ENCODE measurements around the gene PLP2. TPM values are rescaled to one million over a fixed set of nuclear protein-coding genes. Genes with fewer than 3 reads are reported as not detected.
A peak's percentile ranks its signal among the peaks of the same experiment; 100 is the strongest.
"Not testable (repeated sequence)": the region's sequence is repeated elsewhere in the genome, so short reads cannot be mapped to it uniquely, and the experiment has no call there.

The PLP2 gene
- total RNA-seq, 6 donors from 2014 or later, result 32.7 to 135 (median 58.4) TPM

- peak overlapping the region; percentile 88 to 93 (median 90) for H3K27ac ChIP-seq
- peaks cover 0 to 5% (median 0%) of the 10 kb centered on the region in 4 donors for H3K27me3 ChIP-seq
- no peaks in the 10 kb centered on the region for H3K36me3 ChIP-seq
- DNase-seq (peak; percentile 71 to 83), ATAC-seq (ENCODE audit: low FRiP score in 2 of 2) (peak; percentile 59 to 71)
- 0 to 47% methylated on average over 14 to 35 of the region's 35 CpGs for WGBS, 2 donors
- peaks cover 6 to 26% (median 8%) of the 10 kb centered on the region in 4 donors for H3K4me1 ChIP-seq
- peak; percentile 54 to 63 for TF ChIP-seq POLR2AphosphoS5 (IDR thresholded peaks at IDR 0.05)
- TF ChIP-seq, protein P1, sequence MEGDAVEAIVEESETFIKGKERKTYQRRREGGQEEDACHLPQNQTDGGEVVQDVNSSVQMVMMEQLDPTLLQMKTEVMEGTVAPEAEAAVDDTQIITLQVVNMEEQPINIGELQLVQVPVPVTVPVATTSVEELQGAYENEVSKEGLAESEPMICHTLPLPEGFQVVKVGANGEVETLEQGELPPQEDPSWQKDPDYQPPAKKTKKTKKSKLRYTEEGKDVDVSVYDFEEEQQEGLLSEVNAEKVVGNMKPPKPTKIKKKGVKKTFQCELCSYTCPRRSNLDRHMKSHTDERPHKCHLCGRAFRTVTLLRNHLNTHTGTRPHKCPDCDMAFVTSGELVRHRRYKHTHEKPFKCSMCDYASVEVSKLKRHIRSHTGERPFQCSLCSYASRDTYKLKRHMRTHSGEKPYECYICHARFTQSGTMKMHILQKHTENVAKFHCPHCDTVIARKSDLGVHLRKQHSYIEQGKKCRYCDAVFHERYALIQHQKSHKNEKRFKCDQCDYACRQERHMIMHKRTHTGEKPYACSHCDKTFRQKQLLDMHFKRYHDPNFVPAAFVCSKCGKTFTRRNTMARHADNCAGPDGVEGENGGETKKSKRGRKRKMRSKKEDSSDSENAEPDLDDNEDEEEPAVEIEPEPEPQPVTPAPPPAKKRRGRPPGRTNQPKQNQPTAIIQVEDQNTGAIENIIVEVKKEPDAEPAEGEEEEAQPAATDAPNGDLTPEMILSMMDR (IDR thresholded peaks at IDR 0.05), result no peak
- TF ChIP-seq POLR2A (IDR thresholded peaks at IDR 0.05), result peak in 2 of 4 donors; percentile 23 to 59
- peaks cover 0 to 5% (median 0%) of the 10 kb centered on the region in 4 donors for H3K9me3 ChIP-seq
- H3K4me3 ChIP-seq, result peak overlapping the region in 3 of 4 donors; percentile 27 to 45 (median 44)
These were observed 4.6 kb upstream of the PLP2 start for GRCh38 chrX:49166914-49167739.

GRCh38 chrX:49167740-49168108 is 4.0 kb upstream of the PLP2 start:
- Histone ChIP-seq H3K4me3 (peak overlapping the region in 3 of 4 donors; percentile 27 to 45 (median 44)), H3K4me1 (peaks cover 6 to 26% (median 8%) of the 10 kb centered on the region in 4 donors), H3K27me3 (peaks cover 0 to 5% (median 0%) of the 10 kb centered on the region in 4 donors), H3K36me3 (no peaks in the 10 kb centered on the region), H3K27ac (peak overlapping the region; percentile 88 to 93 (median 90)), H3K9me3 (peaks cover 0 to 5% (median 0%) of the 10 kb centered on the region in 4 donors)
- DNase-seq, result no peak
- 62 to 64% methylated on average over 3 of the region's 3 CpGs for WGBS, 2 donors
- ATAC-seq (ENCODE audit: low FRiP score in 2 of 2), result no peak
- TF ChIP-seq POLR2AphosphoS5 (IDR thresholded peaks at IDR 0.05) (no peak), EP300 (IDR thresholded peaks at IDR 0.05) (no peak), POLR2A (IDR thresholded peaks at IDR 0.05) (no peak)
- TF ChIP-seq, protein P1 (IDR thresholded peaks at IDR 0.05), result no peak

DNA sequence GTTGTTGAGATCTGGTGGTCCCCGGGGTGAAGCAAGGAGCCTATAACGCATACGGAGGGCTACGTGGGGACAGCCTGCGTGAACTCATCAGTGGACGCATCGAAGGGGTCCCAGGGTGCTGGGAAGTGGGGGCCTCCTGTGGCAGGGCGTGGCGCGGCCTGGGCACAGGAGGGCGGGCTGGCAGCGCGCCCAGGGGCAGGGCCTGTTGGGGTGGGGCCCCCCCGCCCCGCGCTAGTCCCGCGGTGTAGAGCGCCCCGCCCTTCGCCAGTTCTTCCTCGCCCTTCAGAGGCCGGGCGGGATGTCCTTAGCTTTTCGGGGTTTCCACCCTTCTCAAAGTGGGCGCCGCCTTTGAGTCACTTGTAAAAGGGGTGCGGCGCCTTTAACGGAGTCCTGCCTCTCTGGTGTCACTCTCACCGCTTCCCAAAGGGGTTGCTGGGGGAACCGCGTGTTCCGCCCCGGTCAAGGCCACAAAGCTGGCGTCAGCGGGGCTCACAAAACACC is 632 bp downstream of the PLP2 start:
- Histone ChIP-seq H3K4me3 (peak overlapping the region; percentile 38 to 75 (median 58)), H3K9me3 (peaks cover 0 to 5% (median 0%) of the 10 kb centered on the region in 4 donors), H3K4me1 (peaks cover 9 to 17% (median 13%) of the 10 kb centered on the region in 4 donors), H3K36me3 (peaks cover 0 to 28% (median 9%) of the 10 kb centered on the region in 4 donors), H3K27ac (peak overlapping the region; percentile 82 to 93 (median 89)), H3K27me3 (no peaks in the 10 kb centered on the region)
- peak in 1 of 2 donors; percentile 50 for TF ChIP-seq POLR2AphosphoS5 (IDR thresholded peaks at IDR 0.05)
- TF ChIP-seq POLR2A (IDR thresholded peaks at IDR 0.05), result peak in 1 of 4 donors; percentile 16
- TF ChIP-seq, protein P1 (IDR thresholded peaks at IDR 0.05), result no peak
- DNase-seq, result peak; percentile 89 to 93
- WGBS, 2 donors, result 2 to 38% methylated on average over 9 to 35 of the region's 37 CpGs
- peak; percentile 76 to 89 for ATAC-seq (ENCODE audit: low FRiP score in 2 of 2)

- Histone ChIP-seq H3K4me1 (peaks cover 3 to 11% (median 5%) of the 10 kb centered on the region in 4 donors), H3K4me3 (peak overlapping the region in 1 of 4 donors; percentile 75), H3K27ac (peak overlapping the region in 2 of 4 donors; percentile 88 to 90), H3K36me3 (peaks cover 0 to 38% (median 14%) of the 10 kb centered on the region in 4 donors)
- H3K9me3 ChIP-seq; ATAC-seq (ENCODE audit: low FRiP score in 2 of 2); H3K27me3 ChIP-seq; DNase-seq: not testable (repeated sequence)
- 86 to 100% methylated on average over 2 to 8 of the region's 8 CpGs for WGBS, 2 donors
These were observed 1.8 kb downstream of the PLP2 start for GRCh38 chrX:49173544-49173943.

- Histone ChIP-seq H3K4me3 (no peak overlapping the region), H3K9me3 (peaks cover 0 to 5% (median 0%) of the 10 kb centered on the region in 4 donors), H3K27ac (no peak overlapping the region), H3K36me3 (peaks cover 0 to 49% (median 18%) of the 10 kb centered on the region in 4 donors), H3K4me1 (peaks cover 3 to 11% (median 5%) of the 10 kb centered on the region in 4 donors), H3K27me3 (no peaks in the 10 kb centered on the region)
- ATAC-seq (ENCODE audit: low FRiP score in 2 of 2), result no peak
- 71 to 76% methylated on average over 2 to 3 of the region's 3 CpGs for WGBS, 2 donors
- TF ChIP-seq EP300 (IDR thresholded peaks at IDR 0.05) (no peak), POLR2A (IDR thresholded peaks at IDR 0.05) (no peak)
- no peak for DNase-seq
These were observed 3.0 kb downstream of the PLP2 start for GRCh38 chrX:49174723-49175122.

Measured in upper lobe of left lung (tissue), 6 donors.